Activated gamma-delta T cell treated with Interleukin-2 at 50 U/mL for 16 hours (primary cell): ENCODE measurements around the gene ZNF266.

Experiments used
- DNase-seq: peaks from one replicate; pipeline ENCODE4 v3.0.0-alpha.2; 2020

The ZNF266 gene

DNA sequence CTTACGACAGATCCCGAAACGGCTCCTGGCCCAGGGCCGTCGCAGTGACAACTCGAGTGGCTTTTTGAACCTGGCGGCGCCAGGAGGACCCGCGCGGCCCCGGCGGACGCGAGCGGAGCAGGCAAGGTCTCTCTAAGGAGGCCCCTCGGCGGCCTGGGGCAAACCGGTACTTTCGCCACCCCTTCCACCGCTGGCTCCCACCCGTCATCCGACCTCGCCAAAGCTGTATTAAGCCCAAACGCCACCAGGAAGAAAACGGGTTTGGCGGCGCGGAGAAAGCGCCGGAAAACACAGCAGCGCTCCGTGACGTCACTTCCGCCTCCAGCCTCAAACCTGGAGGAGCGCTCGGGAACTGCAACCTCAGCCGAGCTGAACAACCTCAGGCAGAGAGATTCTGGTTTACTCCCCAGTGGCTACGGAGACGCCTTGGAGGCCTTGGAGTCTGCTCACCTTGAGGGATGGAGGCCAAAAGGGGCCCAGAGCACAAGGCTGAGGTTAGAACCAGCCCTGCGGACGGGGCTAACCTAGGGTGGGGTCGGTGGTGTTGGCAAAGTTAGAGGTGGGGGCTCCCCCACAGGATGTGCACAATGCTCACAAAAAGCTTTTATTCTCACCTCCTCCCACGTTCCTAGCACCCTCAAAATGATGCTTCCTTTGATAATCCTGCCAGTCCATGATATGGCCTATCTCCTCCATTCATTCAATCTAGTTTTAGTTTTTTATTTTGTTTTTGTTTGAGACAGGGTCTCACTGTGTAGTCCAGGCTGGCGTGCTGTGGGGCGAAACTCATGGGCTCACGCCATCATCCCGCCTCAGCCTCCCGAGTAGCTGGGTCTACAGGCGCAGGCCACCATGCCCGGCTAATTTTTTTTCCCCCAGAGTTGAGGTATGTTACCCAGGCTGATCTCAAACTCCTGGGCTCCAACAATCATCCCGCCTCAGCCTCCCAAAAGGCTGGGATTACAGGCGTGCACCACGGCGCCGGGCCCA lies at the start of gene ZNF266:
TSS of gene ZNF266 (minus strand) at position 295 of the 990 bp plus-strand sequence. CDS start 15,484 bp downstream, outside the sequence.
- peak; percentile 89 for DNase-seq

DNA sequence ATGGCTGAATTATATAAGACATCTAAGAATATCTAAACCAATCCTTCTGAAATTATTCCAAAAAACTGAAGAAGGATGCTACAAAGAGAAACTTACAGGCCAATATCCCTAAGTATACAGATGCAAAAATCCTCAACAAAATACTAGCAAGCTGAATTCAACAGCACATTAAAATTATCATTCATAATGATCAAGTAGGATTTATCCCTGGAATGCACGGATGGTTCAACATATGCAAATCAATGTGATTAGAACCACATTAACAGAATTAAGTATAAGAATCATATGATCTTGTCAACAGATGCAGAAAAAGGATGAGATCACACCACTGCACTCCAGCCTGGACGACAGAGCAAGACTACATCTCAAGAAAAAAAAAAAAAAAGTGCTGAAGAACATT lies 49.8 kb upstream of the ZNF266 start:
- no peak for DNase-seq

- DNase-seq = no peak
These were observed 39.6 kb upstream of the ZNF266 start for GRCh38 chr19:9474975-9475374.

DNA sequence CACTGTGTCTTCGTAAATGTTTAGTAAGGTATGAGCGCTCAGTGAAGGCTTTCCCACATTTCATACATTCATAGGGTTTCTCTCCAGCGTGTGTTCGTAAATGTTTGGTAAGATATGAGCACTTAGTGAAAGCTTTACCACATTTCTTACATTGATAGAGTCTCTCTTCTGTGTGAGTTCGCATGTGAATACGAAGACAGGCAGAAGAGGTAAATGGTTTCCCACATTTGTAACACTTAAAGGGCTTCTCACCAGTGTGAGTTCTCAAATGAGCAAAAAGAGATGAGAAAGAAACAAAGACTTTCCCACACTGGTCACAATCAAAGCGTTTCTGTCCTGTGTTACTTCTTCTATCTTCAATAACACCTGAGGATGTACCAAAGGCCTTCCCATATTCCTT lies 31.8 kb upstream of the ZNF266 start:
- DNase-seq = no peak

GRCh38 chr19:9461938-9462337 lies 26.6 kb upstream of the ZNF266 start:
- no peak for DNase-seq

DNA sequence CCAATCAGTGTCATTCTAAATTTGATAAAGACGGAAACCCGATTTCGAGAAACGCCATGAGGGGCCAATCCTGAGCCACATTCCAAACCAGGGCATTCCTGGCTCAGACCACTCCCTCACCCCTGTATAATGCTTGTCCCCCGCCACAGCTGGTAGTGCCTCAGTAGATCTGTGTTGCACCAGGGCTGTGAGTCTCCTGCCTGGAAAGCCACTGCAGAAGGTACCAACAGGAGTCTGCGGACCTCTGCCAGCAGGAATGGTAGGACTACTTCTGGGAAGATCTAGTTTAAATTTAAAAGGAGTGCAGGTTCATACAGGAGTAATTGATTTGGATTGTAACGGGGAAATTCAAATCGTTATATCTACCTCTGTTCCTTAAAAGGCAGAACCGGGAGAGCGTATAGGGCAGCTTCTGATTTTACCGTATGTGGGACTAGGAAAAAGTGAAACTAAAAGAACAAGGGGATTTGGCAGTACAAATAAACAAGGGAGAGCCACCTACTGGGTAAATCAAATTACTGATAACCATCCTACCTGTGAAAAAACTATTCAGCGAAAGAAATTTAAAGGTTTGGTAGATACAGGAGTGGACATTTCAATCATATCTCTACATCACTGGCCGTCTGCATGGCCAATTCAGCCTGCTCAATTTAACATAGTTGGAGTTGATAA lies 20.8 kb upstream of the ZNF266 start:
- no peak for DNase-seq

- DNase-seq = no peak
These were observed 18.6 kb upstream of the ZNF266 start for GRCh38 chr19:9453953-9454352.

DNA sequence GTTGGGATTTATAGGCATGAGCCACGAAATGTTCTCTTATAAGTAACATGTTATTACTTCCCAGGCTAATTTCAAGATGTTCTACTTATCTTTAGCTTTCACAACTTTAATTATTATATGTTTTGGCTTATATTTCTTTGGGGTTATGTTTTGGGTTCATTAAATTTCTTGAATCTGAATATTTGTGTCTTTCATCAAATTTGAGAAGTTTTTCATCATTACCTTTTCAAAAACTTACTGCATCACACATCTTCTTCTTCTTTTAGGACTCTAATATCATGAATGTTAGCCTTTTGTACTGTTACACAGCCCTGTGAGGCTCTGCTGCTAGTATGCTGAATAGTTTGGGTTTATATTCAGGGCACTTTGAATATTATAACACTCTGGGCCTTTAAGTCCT lies 9.7 kb upstream of the ZNF266 start:
- DNase-seq = no peak

GRCh38 chr19:9436358-9436757 lies 985 bp upstream of the ZNF266 start:
- DNase-seq = no peak

GRCh38 chr19:9431475-9431874 lies 3.9 kb downstream of the ZNF266 start:
- peak; percentile 5 for DNase-seq

DNA sequence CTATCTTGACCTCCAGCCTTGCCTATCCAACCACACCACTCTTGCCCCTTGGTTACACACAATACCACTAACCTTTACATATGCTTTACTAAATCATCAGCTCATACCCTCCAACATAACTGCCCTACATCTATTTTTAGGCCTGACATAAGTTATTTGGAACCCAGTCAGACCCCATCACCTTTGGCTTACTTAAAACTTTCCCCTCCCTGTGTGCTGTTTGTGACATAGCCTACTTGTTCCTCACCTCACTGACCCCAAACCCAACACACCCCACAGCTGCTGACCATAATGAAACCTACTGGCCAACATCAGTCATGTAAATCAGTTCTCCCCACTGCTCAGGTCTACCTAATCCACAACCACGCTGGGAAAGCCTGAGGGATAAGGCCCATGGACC lies 4.9 kb downstream of the ZNF266 start:
- DNase-seq = no peak

- no peak for DNase-seq
These were observed 7.4 kb downstream of the ZNF266 start for GRCh38 chr19:9427941-9428340.

DNA sequence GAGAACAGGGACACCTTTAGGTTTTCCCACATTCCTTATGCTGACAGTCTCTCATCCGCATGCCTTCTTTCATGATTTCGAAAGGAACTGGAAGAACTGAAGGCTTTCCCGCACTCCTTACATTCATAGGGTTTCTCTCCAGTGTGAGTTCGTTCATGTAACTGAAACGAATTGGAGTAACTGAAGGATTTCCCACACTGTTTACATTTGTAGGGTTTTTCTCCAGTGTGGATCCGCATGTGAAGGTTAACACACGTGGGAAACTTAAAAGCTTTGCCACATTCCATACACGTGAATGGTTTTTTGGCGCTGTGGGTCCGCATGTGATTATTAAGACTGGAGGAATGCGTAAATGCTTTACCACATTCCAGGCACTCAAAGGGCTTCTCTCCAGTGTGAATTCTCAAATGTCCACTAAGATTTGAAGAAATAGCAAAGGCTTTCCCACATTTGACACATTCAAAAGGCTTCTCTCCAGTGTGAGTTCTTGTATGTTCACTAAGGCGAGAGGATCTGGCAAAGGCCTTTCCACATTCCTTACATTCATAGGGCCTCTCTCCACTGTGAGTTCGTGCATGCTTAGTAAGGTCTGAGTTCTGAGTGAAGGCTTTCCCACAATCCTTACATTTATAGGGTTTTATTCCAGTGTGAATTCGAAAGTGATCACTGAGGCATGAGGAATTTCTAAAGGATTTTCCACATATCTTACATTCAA lies 22.0 kb downstream of the ZNF266 start:
- no peak for DNase-seq

- DNase-seq = no peak
These were observed 27.5 kb downstream of the ZNF266 start for GRCh38 chr19:9407827-9408226.

GRCh38 chr19:9406798-9407352 lies 28.5 kb downstream of the ZNF266 start:
- DNase-seq = peak; percentile 6

- DNase-seq = no peak
These were observed 54.0 kb downstream of the ZNF266 start for GRCh38 chr19:9381361-9381785.

GRCh38 chr19:9370738-9371619 lies 64.4 kb downstream of the ZNF266 start:
- no peak for DNase-seq

DNA sequence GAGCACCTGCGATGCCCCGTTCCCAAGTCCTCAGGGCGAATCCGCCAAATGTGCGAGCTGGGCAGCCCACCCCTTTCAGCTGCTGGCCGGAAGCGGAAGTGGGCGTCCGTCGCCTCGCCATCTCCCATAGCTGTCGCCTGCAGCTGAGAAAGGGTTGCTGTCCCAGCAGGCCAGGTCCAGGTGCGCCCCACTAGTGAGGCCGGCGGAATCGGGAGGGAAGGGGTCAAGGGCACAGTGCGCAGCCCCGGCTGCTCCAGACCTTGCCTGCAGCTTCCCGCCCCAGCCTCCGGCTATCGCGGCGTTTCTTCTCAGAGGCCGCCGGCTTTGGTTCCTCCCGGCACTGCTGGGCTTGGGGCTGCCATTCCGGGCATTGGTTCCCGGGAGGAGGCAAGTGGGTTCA lies 72.5 kb downstream of the ZNF266 start, which contains the start of gene ZNF177:
TSS of gene ZNF177 (plus strand) at position 109 of the 400 bp plus-strand sequence. CDS start 15,299 bp downstream, outside the sequence.
- no peak for DNase-seq
